Cardiac septum (tissue), 1 donor: ENCODE data around the gene MAGEB16. TPM values are rescaled to one million over a fixed set of nuclear protein-coding genes. Genes with fewer than 3 reads are reported as not detected.

Experiments
- DNase-seq: peaks from one replicate; pipeline ENCODE4 v3.0.0-alpha.2; 2020; ENCODE audit warnings: low spot score
- intact Hi-C: fragments of 100-400 bp; cut with DNase I; formaldehyde crosslinking; loops from one replicate; pipeline ENCODE4 v1.14.0; 2022
- long read RNA-seq: library from polyadenylated mRNA; unstranded; transcript quantifications from one replicate; pipeline ENCODE4 v2.0.0, GENCODE V29; 2021
- total RNA-seq: library from RNA; stranded (reverse); fragmentation: NEBNext Ultra II Directional; extraction: Animal tissue kit (Norgen Biotek cat#: 25700); gene quantifications from one replicate; pipeline ENCODE4 v1.2.1, GENCODE V29; 2021
- donor health status: DM: no; HTN: no; CAD: no.

The MAGEB16 gene
- not detected for total RNA-seq
- long read RNA-seq: 0 reads

- intact Hi-C loops: no loop called here
- no peak for DNase-seq
Measured at GRCh38 chrX:35798042-35798441, at the start of gene MAGEB16. Gene MAGEB16 (plus strand): TSS chrX:35798342. CDS start chrX:35802197, 3,855 bp downstream.

GRCh38 chrX:35773958-35774564, 24.1 kb upstream of the MAGEB16 start:
- intact Hi-C loops: no loop called here

GRCh38 chrX:35785075-35785474, 13.1 kb upstream of the MAGEB16 start:
- intact Hi-C loops: no loop called here

More at GRCh38 chrX:35773958-35774564, 24.1 kb upstream of the MAGEB16 start:
- no peak for DNase-seq

GRCh38 chrX:35786271-35786670, 11.9 kb upstream of the MAGEB16 start:
- no peak for DNase-seq
- intact Hi-C loops: no loop called here

More at GRCh38 chrX:35785075-35785474, 13.1 kb upstream of the MAGEB16 start:
- no peak for DNase-seq

GRCh38 chrX:35787867-35788266, 10.3 kb upstream of the MAGEB16 start:
- no peak for DNase-seq
- intact Hi-C loops: no loop called here

GRCh38 chrX:35800474-35800873, 2.3 kb downstream of the MAGEB16 start:
- intact Hi-C loops: no loop called here
- DNase-seq: no peak

GRCh38 chrX:35809781-35810180, 11.6 kb downstream of the MAGEB16 start:
- DNase-seq: no peak
- intact Hi-C loops: no loop called here

GRCh38 chrX:35819241-35819640, 21.1 kb downstream of the MAGEB16 start:
- intact Hi-C loops: no loop called here
- no peak for DNase-seq

- intact Hi-C loops: no loop called here
- no peak for DNase-seq
Measured at GRCh38 chrX:35826503-35826902, 28.4 kb downstream of the MAGEB16 start.

GRCh38 chrX:35829501-35829900, 31.4 kb downstream of the MAGEB16 start:
- intact Hi-C loops: no loop called here

GRCh38 chrX:35841872-35842271, 43.7 kb downstream of the MAGEB16 start:
- intact Hi-C loops: no loop called here
- no peak for DNase-seq

More at GRCh38 chrX:35829501-35829900, 31.4 kb downstream of the MAGEB16 start:
- no peak for DNase-seq

- intact Hi-C loops: no loop called here
- DNase-seq: no peak
Measured at GRCh38 chrX:35842674-35843073, 44.5 kb downstream of the MAGEB16 start.

GRCh38 chrX:35847736-35848135, 49.6 kb downstream of the MAGEB16 start:
- DNase-seq: no peak

More at GRCh38 chrX:35847736-35848135, 49.6 kb downstream of the MAGEB16 start:
- intact Hi-C loops: no loop called here

Other genes starting within 250 kb of the MAGEB16 start
- gene CFAP47, start 121.4 kb downstream of the MAGEB16 start, total RNA-seq: not detected